HEK293 (cell line): ENCODE data around the gene CACHD1.

Source experiments
- KLF16 ChIP-seq: fragments of 450-650 bp; formaldehyde crosslinking; IDR thresholded peaks from 2 replicates; pipeline ENCODE4 v1.5.1; 2017; ENCODE audit warnings: missing biosample characterization, missing genetic modification characterization
- KLF8 ChIP-seq: fragments of 450-650 bp; formaldehyde crosslinking; IDR thresholded peaks from 2 replicates; pipeline ENCODE4 v1.5.1; 2016; ENCODE audit warnings: missing biosample characterization, missing genetic modification characterization
- SP3 ChIP-seq: fragments of 450-650 bp; formaldehyde crosslinking; IDR thresholded peaks from 2 replicates; pipeline ENCODE4 v1.5.1; 2016; ENCODE audit warnings: missing biosample characterization, missing genetic modification characterization
- TCF7L2 ChIP-seq: IDR thresholded peaks from 2 replicates; pipeline ENCODE4 v1.6.1; 2011; ENCODE audit warnings: low read depth, mild to moderate bottlenecking, inconsistent platforms, low read length, moderate library complexity, borderline replicate concordance
- YY1 ChIP-seq: fragments of 450-650 bp; formaldehyde crosslinking; IDR thresholded peaks from 2 replicates; pipeline ENCODE4 v1.5.1; 2018; ENCODE audit warnings: missing biosample characterization, missing genetic modification characterization
- ZBTB21 ChIP-seq: fragments of 450-650 bp; formaldehyde crosslinking; IDR thresholded peaks from 2 replicates; pipeline ENCODE4 v1.5.1; 2017; ENCODE audit warnings: missing biosample characterization, missing genetic modification characterization
- ZBTB8A ChIP-seq: fragments of 450-650 bp; formaldehyde crosslinking; IDR thresholded peaks from 2 replicates; pipeline ENCODE4 v1.5.1; 2016; ENCODE audit warnings: missing biosample characterization, missing genetic modification characterization
- ZNF121 ChIP-seq: fragments of 450-650 bp; formaldehyde crosslinking; IDR thresholded peaks from 2 replicates; pipeline ENCODE4 v1.5.1; 2016; ENCODE audit warnings: missing biosample characterization, missing genetic modification characterization
- ZNF530 ChIP-seq: fragments of 450-650 bp; formaldehyde crosslinking; IDR thresholded peaks from 2 replicates; pipeline ENCODE4 v1.5.1; 2016; ENCODE audit warnings: low read depth, missing biosample characterization, missing genetic modification characterization
- ZNF558 ChIP-seq: fragments of 450-650 bp; formaldehyde crosslinking; IDR thresholded peaks from 2 replicates; pipeline ENCODE4 v1.5.1; 2016; ENCODE audit warnings: missing biosample characterization, missing genetic modification characterization
- TF ChIP-seq, protein P1 (sequence below): fragments of 450-650 bp; formaldehyde crosslinking; IDR thresholded peaks from 2 replicates; pipeline ENCODE4 v1.5.1; 2016; ENCODE audit warnings: missing biosample characterization, missing genetic modification characterization
- TF ChIP-seq, protein P2 (sequence below): IDR thresholded peaks from 2 replicates; pipeline ENCODE4 v1.6.1; 2011; ENCODE audit warnings: mild to moderate bottlenecking, low read depth, low read length, borderline replicate concordance

DNA sequence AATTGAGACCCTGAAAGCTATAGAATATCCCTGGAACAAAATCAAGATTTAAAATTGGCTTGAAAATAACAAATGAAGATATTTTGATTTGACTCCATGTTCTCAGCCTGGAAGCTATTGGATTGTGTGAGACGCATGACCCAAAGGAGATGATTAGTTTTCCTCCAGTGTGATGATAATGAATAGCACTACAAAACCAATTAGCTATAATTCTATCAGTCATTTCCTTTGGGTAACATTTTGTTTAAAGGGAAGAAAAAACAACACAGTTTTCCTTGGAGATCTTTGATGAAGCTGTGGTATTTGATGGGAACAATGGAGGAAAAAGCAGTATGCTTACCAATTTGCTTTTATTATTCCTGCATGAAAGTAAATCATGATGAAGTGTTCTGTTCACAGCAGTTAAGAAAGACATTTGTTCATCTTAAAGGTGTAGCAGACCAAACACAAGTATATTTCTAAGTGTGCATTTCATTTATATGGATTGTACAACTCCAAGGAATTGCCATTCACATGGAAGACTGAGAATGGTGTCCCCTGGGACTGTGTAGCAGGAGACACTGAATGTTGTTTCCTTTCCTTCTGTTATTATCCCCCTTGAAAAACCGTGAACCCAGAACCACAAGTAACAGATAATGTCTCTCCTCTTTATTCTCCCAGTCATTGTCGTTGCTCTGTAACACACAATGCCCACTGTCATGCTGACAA, 111.4 kb downstream of the CACHD1 start:
- TF ChIP-seq ZNF121 (no peak), ZNF558 (tag by site-specific recombination) (no peak), KLF16 (tag by site-specific recombination) (no peak), ZBTB8A (tag by site-specific recombination) (no peak), TCF7L2 (no peak), ZBTB21 (tag by site-specific recombination) (no peak), KLF8 (tag by site-specific recombination) (no peak), YY1 (tag by site-specific recombination) (no peak), SP3 (tag by site-specific recombination) (no peak), ZNF530 (tag by site-specific recombination) (no peak)
- TF ChIP-seq, protein P1, sequence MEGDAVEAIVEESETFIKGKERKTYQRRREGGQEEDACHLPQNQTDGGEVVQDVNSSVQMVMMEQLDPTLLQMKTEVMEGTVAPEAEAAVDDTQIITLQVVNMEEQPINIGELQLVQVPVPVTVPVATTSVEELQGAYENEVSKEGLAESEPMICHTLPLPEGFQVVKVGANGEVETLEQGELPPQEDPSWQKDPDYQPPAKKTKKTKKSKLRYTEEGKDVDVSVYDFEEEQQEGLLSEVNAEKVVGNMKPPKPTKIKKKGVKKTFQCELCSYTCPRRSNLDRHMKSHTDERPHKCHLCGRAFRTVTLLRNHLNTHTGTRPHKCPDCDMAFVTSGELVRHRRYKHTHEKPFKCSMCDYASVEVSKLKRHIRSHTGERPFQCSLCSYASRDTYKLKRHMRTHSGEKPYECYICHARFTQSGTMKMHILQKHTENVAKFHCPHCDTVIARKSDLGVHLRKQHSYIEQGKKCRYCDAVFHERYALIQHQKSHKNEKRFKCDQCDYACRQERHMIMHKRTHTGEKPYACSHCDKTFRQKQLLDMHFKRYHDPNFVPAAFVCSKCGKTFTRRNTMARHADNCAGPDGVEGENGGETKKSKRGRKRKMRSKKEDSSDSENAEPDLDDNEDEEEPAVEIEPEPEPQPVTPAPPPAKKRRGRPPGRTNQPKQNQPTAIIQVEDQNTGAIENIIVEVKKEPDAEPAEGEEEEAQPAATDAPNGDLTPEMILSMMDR = no peak
- TF ChIP-seq, protein P2, sequence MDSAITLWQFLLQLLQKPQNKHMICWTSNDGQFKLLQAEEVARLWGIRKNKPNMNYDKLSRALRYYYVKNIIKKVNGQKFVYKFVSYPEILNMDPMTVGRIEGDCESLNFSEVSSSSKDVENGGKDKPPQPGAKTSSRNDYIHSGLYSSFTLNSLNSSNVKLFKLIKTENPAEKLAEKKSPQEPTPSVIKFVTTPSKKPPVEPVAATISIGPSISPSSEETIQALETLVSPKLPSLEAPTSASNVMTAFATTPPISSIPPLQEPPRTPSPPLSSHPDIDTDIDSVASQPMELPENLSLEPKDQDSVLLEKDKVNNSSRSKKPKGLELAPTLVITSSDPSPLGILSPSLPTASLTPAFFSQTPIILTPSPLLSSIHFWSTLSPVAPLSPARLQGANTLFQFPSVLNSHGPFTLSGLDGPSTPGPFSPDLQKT = no peak
